ENCODE results near the gene MGLL. TPM values are rescaled to one million over a fixed set of nuclear protein-coding genes. Genes with fewer than 3 reads are reported as not detected.

MGLL gene
- total RNA-seq, 2 experiments from 2014 or later, result 19.2 to 21.6 TPM

- Histone ChIP-seq H3K27ac (ENCODE audit: low read depth, low read length, poor library complexity, severe bottlenecking) (no peak overlapping the region), H3K4me2 (ENCODE audit: low read length) (no peak overlapping the region), H3K9me3 (ENCODE audit: low read length) (no peaks in the 10 kb centered on the region), H3K4me3 (ENCODE audit: low read depth, low read length, poor library complexity, severe bottlenecking) (no peak overlapping the region), H3K9me2 (ENCODE audit: insufficient read depth, low read length) (no peaks in the 10 kb centered on the region), H3K79me2 (ENCODE audit: insufficient read depth, low read depth, low read length) (no peaks in the 10 kb centered on the region), H2AFZ (ENCODE audit: low read length) (no peak overlapping the region), H3K36me3 (ENCODE audit: insufficient read depth, low read length) (peaks cover 54% of the 10 kb centered on the region; the same call in 1 of the 2 replicates), H3K4me1 (ENCODE audit: insufficient read depth, low read length, poor library complexity, severe bottlenecking) (no peaks in the 10 kb centered on the region), H4K20me1 (ENCODE audit: insufficient read depth, low read length) (no peaks in the 10 kb centered on the region)
- no TSS peak for BruUV-seq (replicated peaks)
- TF ChIP-seq EZH2phosphoT487 (IDR thresholded peaks at IDR 0.05; ENCODE audit: borderline replicate concordance, low read depth, low read length) (no peak), CTCF (conservative IDR thresholded peaks at IDR 0.05; ENCODE audit: low read length) (no peak)
- DNase-seq (ENCODE audit: low spot score), result no peak
- ChIA-PET CTCF (ENCODE audit: unreplicated experiment) (no interaction called here), POLR2A (interaction anchor here (0.6 to 0.7 kb wide), 2 partner anchors 10 to 357 kb away, joined by 4 to 5 read pairs; no protein-coding TSS in a partner anchor)
- intact Hi-C loops (cut with micrococcal nuclease; ENCODE audit: unreplicated experiment), result no loop called here
Observed at GRCh38 chr3:127711021-127711695, 111.2 kb downstream of the MGLL start.

GRCh38 chr3:127710155-127710941 lies 112.0 kb downstream of the MGLL start:
- H3K27ac ChIP-seq (ENCODE audit: low read depth, low read length, poor library complexity, severe bottlenecking), result no peak overlapping the region
- ChIA-PET POLR2A (interaction anchor here (0.6 kb wide), 1 partner anchor 11 kb away, joined by 5 read pairs; no protein-coding TSS in a partner anchor), CTCF (ENCODE audit: unreplicated experiment) (no interaction called here)
- H3K4me2 ChIP-seq (ENCODE audit: low read length), result no peak overlapping the region
- no peaks in the 10 kb centered on the region for H4K20me1 ChIP-seq (ENCODE audit: insufficient read depth, low read length)
- no peak overlapping the region for H3K4me3 ChIP-seq (ENCODE audit: low read depth, low read length, poor library complexity, severe bottlenecking)
- no peaks in the 10 kb centered on the region for H3K9me2 ChIP-seq (ENCODE audit: insufficient read depth, low read length)
- intact Hi-C loops (cut with micrococcal nuclease; ENCODE audit: unreplicated experiment), result no loop called here
- BruUV-seq (replicated peaks), result no TSS peak
- H3K4me1 ChIP-seq (ENCODE audit: insufficient read depth, low read length, poor library complexity, severe bottlenecking), result no peaks in the 10 kb centered on the region
- TF ChIP-seq EZH2phosphoT487 (IDR thresholded peaks at IDR 0.05; ENCODE audit: borderline replicate concordance, low read depth, low read length), result no peak
- TF ChIP-seq CTCF (conservative IDR thresholded peaks at IDR 0.05; ENCODE audit: low read length), result no peak
- DNase-seq (ENCODE audit: low spot score), result no peak
- H2AFZ ChIP-seq (ENCODE audit: low read length), result no peak overlapping the region
- H3K79me2 ChIP-seq (ENCODE audit: insufficient read depth, low read depth, low read length), result no peaks in the 10 kb centered on the region
- no peaks in the 10 kb centered on the region for H3K9me3 ChIP-seq (ENCODE audit: low read length)
- H3K36me3 ChIP-seq (ENCODE audit: insufficient read depth, low read length), result peaks cover 55% of the 10 kb centered on the region

All from OCI-LY7 (cell line).